Measurements from ENCODE around the gene ARFIP1.

- no peak for TF ChIP-seq MYC (IDR thresholded peaks at IDR 0.05; ENCODE audit: low read depth, low read length)
- TF ChIP-seq CTCF (IDR thresholded peaks at IDR 0.05; ENCODE audit: low read depth, low read length) = no peak
Measured at GRCh38 chr4:152851226-152851625, 71.5 kb downstream of the ARFIP1 start.
